ENCODE measurements around the gene VENTX.

DNA sequence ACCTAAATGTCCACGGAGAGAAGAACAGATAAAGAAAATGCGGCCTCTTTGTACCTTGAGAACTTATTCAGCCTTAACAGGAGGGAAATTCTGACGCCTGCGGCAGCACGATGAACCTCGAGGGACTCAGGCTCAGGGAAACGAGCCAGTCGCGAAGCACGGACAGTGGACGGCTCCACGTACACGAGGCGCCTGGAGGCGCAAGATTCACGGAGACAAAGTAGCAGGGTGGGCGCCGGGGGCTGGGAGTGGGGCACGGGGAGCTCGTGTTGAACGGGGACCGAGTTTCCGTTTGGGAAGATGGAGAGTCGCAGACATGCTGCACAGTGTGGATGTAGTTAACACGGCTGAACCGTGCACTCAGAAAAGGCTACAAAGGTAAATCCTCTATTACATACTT lies 20.9 kb upstream of the VENTX start:
- TF ChIP-seq CTCF (optimal IDR thresholded peaks at IDR 0.05 in 1 of 3, IDR thresholded peaks at IDR 0.05 in 1 of 3, conservative IDR thresholded peaks at IDR 0.05 in 1 of 3; ENCODE audit: extremely low read depth in 1 of 3, insufficient read depth in 2 of 3, low read length in 3 of 3) (no peak), EZH2 (IDR thresholded peaks at IDR 0.05; ENCODE audit: low read length) (no peak)
